ENCODE measurements around the gene HLA-DQB2. TPM values are rescaled to one million over a fixed set of nuclear protein-coding genes. Genes with fewer than 3 reads are reported as not detected.
A peak's percentile ranks its signal among the peaks of the same experiment; 100 is the strongest.
"Not testable (repeated sequence)": the region's sequence is repeated elsewhere in the genome, so short reads cannot be mapped to it uniquely, and the experiment has no call there.

The HLA-DQB2 gene
- total RNA-seq, 2 experiments from 2014 or later: not detected

GRCh38 chr6:32785781-32786533, 22.6 kb upstream of the HLA-DQB2 start:
- H3K4me3 Mint-ChIP-seq: no peak overlapping the region
- no peaks in the 10 kb centered on the region for H3K9me3 Mint-ChIP-seq
- CTCF ChIA-PET: interaction anchor here (0.7 to 6.1 kb wide), 30 partner anchors 9 to 387 kb away, joined by 3 to 113 read pairs (median 4); partner anchors contain the start of gene HLA-DQB1
- peaks cover 3% of the 10 kb centered on the region for H3K4me1 Mint-ChIP-seq
- POLR2A ChIA-PET: interaction anchor here (1.7 kb wide), 1 partner anchor 11 kb away, joined by 4 read pairs; no protein-coding TSS in a partner anchor
- H3K36me3 Mint-ChIP-seq (ENCODE audit: low read depth): no peaks in the 10 kb centered on the region
- H3K27me3 Mint-ChIP-seq: peaks cover 63% of the 10 kb centered on the region
- DNase-seq: peak; percentile 43
- no peak overlapping the region for H3K27ac Mint-ChIP-seq

- H3K27ac Mint-ChIP-seq: not testable (repeated sequence)
- H3K27me3 Mint-ChIP-seq: peaks cover 66% of the 10 kb centered on the region
These were observed 19.6 kb upstream of the HLA-DQB2 start for GRCh38 chr6:32782923-32783322.

GRCh38 chr6:32779036-32779435, 15.7 kb upstream of the HLA-DQB2 start:
- Mint-ChIP-seq H3K4me3 (no peak overlapping the region), H3K27ac (no peak overlapping the region), H3K36me3 (ENCODE audit: low read depth) (no peaks in the 10 kb centered on the region), H3K9me3 (no peaks in the 10 kb centered on the region), H3K4me1 (no peaks in the 10 kb centered on the region), H3K27me3 (peaks cover 62% of the 10 kb centered on the region)
- ChIA-PET POLR2A (no interaction called here), CTCF (no interaction called here)
- DNase-seq: no peak

More at GRCh38 chr6:32782923-32783322, 19.6 kb upstream of the HLA-DQB2 start:
- POLR2A ChIA-PET; H3K4me1 Mint-ChIP-seq; DNase-seq; H3K36me3 Mint-ChIP-seq (ENCODE audit: low read depth); H3K4me3 Mint-ChIP-seq; H3K9me3 Mint-ChIP-seq: not testable (repeated sequence)
- CTCF ChIA-PET: interaction anchor here (1.2 kb wide), 2 partner anchors 367 to 369 kb away, joined by 4 read pairs; no protein-coding TSS in a partner anchor

GRCh38 chr6:32775071-32775470, 11.7 kb upstream of the HLA-DQB2 start:
- Mint-ChIP-seq H3K27ac (no peak overlapping the region), H3K4me3 (no peak overlapping the region), H3K27me3 (peaks cover 65% of the 10 kb centered on the region), H3K4me1 (peaks cover 2% of the 10 kb centered on the region), H3K36me3 (ENCODE audit: low read depth) (no peaks in the 10 kb centered on the region), H3K9me3 (no peaks in the 10 kb centered on the region)
- CTCF ChIA-PET: no interaction called here
- DNase-seq: no peak
- POLR2A ChIA-PET: no interaction called here

- H3K27me3 Mint-ChIP-seq: peaks cover 65% of the 10 kb centered on the region
- no peak overlapping the region for H3K4me3 Mint-ChIP-seq
- no peaks in the 10 kb centered on the region for H3K36me3 Mint-ChIP-seq (ENCODE audit: low read depth)
- ChIA-PET CTCF (no interaction called here), POLR2A (no interaction called here)
- no peak overlapping the region for H3K27ac Mint-ChIP-seq
- peaks cover 2% of the 10 kb centered on the region for H3K4me1 Mint-ChIP-seq
- no peak for DNase-seq
- no peaks in the 10 kb centered on the region for H3K9me3 Mint-ChIP-seq
These were observed 11.1 kb upstream of the HLA-DQB2 start for GRCh38 chr6:32774426-32774825.

- H3K9me3 Mint-ChIP-seq: no peaks in the 10 kb centered on the region
- no peaks in the 10 kb centered on the region for H3K36me3 Mint-ChIP-seq (ENCODE audit: low read depth)
- H3K4me1 Mint-ChIP-seq: peaks cover 2% of the 10 kb centered on the region
- CTCF ChIA-PET: no interaction called here
- H3K27ac Mint-ChIP-seq: no peak overlapping the region
- H3K4me3 Mint-ChIP-seq: no peak overlapping the region
- DNase-seq: no peak
- peaks cover 69% of the 10 kb centered on the region for H3K27me3 Mint-ChIP-seq
- POLR2A ChIA-PET: no interaction called here
These were observed 9.3 kb upstream of the HLA-DQB2 start for GRCh38 chr6:32772656-32773055.

GRCh38 chr6:32764048-32764447, 716 bp upstream of the HLA-DQB2 start:
- Mint-ChIP-seq H3K27ac (no peak overlapping the region), H3K4me3 (no peak overlapping the region), H3K4me1 (no peaks in the 10 kb centered on the region), H3K27me3 (peaks cover 67% of the 10 kb centered on the region), H3K9me3 (no peaks in the 10 kb centered on the region), H3K36me3 (ENCODE audit: low read depth) (no peaks in the 10 kb centered on the region)
- DNase-seq: no peak
- POLR2A ChIA-PET: no interaction called here
- CTCF ChIA-PET: no interaction called here

- Mint-ChIP-seq H3K4me3 (no peak overlapping the region), H3K27me3 (peaks cover 47% of the 10 kb centered on the region), H3K4me1 (no peaks in the 10 kb centered on the region), H3K9me3 (no peaks in the 10 kb centered on the region), H3K36me3 (ENCODE audit: low read depth) (no peaks in the 10 kb centered on the region), H3K27ac (no peak overlapping the region)
- ChIA-PET POLR2A (interaction anchor here (0.5 kb wide), 1 partner anchor 97 kb away, joined by 5 read pairs; no protein-coding TSS in a partner anchor), CTCF (no interaction called here)
- DNase-seq: no peak
These were observed 1.8 kb downstream of the HLA-DQB2 start for GRCh38 chr6:32761548-32761947.

- ChIA-PET CTCF (interaction anchor here (0.8 to 1.0 kb wide), 2 partner anchors 24 to 97 kb away, joined by 3 to 6 read pairs; no protein-coding TSS in a partner anchor), POLR2A (no interaction called here)
- Mint-ChIP-seq H3K27me3 (peaks cover 46% of the 10 kb centered on the region), H3K9me3 (no peaks in the 10 kb centered on the region), H3K4me1 (no peaks in the 10 kb centered on the region), H3K4me3 (no peak overlapping the region), H3K27ac (no peak overlapping the region), H3K36me3 (ENCODE audit: low read depth) (no peaks in the 10 kb centered on the region)
- no peak for DNase-seq
These were observed 2.3 kb downstream of the HLA-DQB2 start for GRCh38 chr6:32761072-32761471.

GRCh38 chr6:32759669-32760068, 3.7 kb downstream of the HLA-DQB2 start:
- CTCF ChIA-PET: no interaction called here
- no peaks in the 10 kb centered on the region for H3K9me3 Mint-ChIP-seq

GRCh38 chr6:32752580-32752979, 10.8 kb downstream of the HLA-DQB2 start:
- CTCF ChIA-PET: no interaction called here
- DNase-seq: no peak
- POLR2A ChIA-PET: no interaction called here
- no peak overlapping the region for H3K27ac Mint-ChIP-seq
- no peaks in the 10 kb centered on the region for H3K36me3 Mint-ChIP-seq (ENCODE audit: low read depth)
- H3K27me3 Mint-ChIP-seq: peaks cover 52% of the 10 kb centered on the region
- no peak overlapping the region for H3K4me3 Mint-ChIP-seq
- H3K9me3 Mint-ChIP-seq: no peaks in the 10 kb centered on the region
- no peaks in the 10 kb centered on the region for H3K4me1 Mint-ChIP-seq

More at GRCh38 chr6:32759669-32760068, 3.7 kb downstream of the HLA-DQB2 start:
- Mint-ChIP-seq H3K36me3 (ENCODE audit: low read depth) (no peaks in the 10 kb centered on the region), H3K27me3 (peaks cover 55% of the 10 kb centered on the region), H3K4me1 (no peaks in the 10 kb centered on the region), H3K4me3 (no peak overlapping the region), H3K27ac (no peak overlapping the region)
- POLR2A ChIA-PET: no interaction called here
- no peak for DNase-seq

GRCh38 chr6:32745649-32746048, 17.7 kb downstream of the HLA-DQB2 start:
- H3K4me3 Mint-ChIP-seq; CTCF ChIA-PET; H3K9me3 Mint-ChIP-seq; H3K4me1 Mint-ChIP-seq; H3K27ac Mint-ChIP-seq; POLR2A ChIA-PET; DNase-seq; H3K36me3 Mint-ChIP-seq (ENCODE audit: low read depth): not testable (repeated sequence)
- H3K27me3 Mint-ChIP-seq: peaks cover 50% of the 10 kb centered on the region

GRCh38 chr6:32744776-32745175, 18.6 kb downstream of the HLA-DQB2 start:
- Mint-ChIP-seq H3K36me3 (ENCODE audit: low read depth) (no peaks in the 10 kb centered on the region), H3K4me1 (no peaks in the 10 kb centered on the region), H3K4me3 (no peak overlapping the region), H3K27me3 (peaks cover 47% of the 10 kb centered on the region), H3K9me3 (no peaks in the 10 kb centered on the region), H3K27ac (no peak overlapping the region)
- CTCF ChIA-PET: interaction anchor here (1.1 kb wide), 1 partner anchor 332 kb away, joined by 3 read pairs; no protein-coding TSS in a partner anchor
- POLR2A ChIA-PET: no interaction called here
- DNase-seq: no peak

- no peak for DNase-seq
- ChIA-PET CTCF (interaction anchor here (0.9 kb wide), 1 partner anchor 159 kb away, joined by 3 read pairs; no protein-coding TSS in a partner anchor), POLR2A (no interaction called here)
- no peak overlapping the region for H3K4me3 Mint-ChIP-seq
- no peaks in the 10 kb centered on the region for H3K4me1 Mint-ChIP-seq
- peaks cover 54% of the 10 kb centered on the region for H3K27me3 Mint-ChIP-seq
- no peaks in the 10 kb centered on the region for H3K9me3 Mint-ChIP-seq
- no peaks in the 10 kb centered on the region for H3K36me3 Mint-ChIP-seq (ENCODE audit: low read depth)
- no peak overlapping the region for H3K27ac Mint-ChIP-seq
These were observed 21.0 kb downstream of the HLA-DQB2 start for GRCh38 chr6:32742374-32742773.

Measured in activated CD4-positive, alpha-beta memory T cell treated with anti-CD3 and anti-CD28 coated beads, Interleukin-2, amount 10 ng/mL, durations not matched to agents 7 days and 5 days (primary cell).